NB4 (cell line): ENCODE results near the gene UBE2M.
A peak's percentile ranks its signal among the peaks of the same experiment; 100 is the strongest.

ENCODE experiments used
- DNase-seq: peaks from one replicate; pipeline ENCODE4 v3.0.0; 2010; ENCODE audit warnings: low read depth
- H3K4me3 ChIP-seq: one replicate; pipeline ENCODE4 v1.5.1; 2011; ENCODE audit warnings: mild to moderate bottlenecking, low read depth, low read length, moderate library complexity
- CTCF ChIP-seq: IDR thresholded peaks from one replicate; pipeline ENCODE4 v1.5.1; 2012; ENCODE audit warnings: low read depth, low read length
- MAX ChIP-seq: IDR thresholded peaks from 2 replicates; pipeline ENCODE4 v1.6.1; 2011; ENCODE audit warnings: low read depth, low read length
- MYC ChIP-seq: IDR thresholded peaks from 2 replicates; pipeline ENCODE4 v1.6.1; 2011; ENCODE audit warnings: low read depth, low read length
- POLR2A ChIP-seq: IDR thresholded peaks from 2 replicates; pipeline ENCODE4 v1.6.1; 2011; ENCODE audit warnings: mild to moderate bottlenecking; ENCODE audit not compliant: insufficient read length; ENCODE audit errors: extremely low read depth

Gene UBE2M

GRCh38 chr19:58551577-58552471, 6.6 kb downstream of the UBE2M start:
- DNase-seq, result peak; percentile 20
- no peak overlapping the region for H3K4me3 ChIP-seq
- TF ChIP-seq POLR2A (no peak), MYC (no peak), CTCF (no peak), MAX (no peak)

- TF ChIP-seq MAX, result no peak
- TF ChIP-seq CTCF, result no peak
- no peak for TF ChIP-seq POLR2A
- TF ChIP-seq MYC, result no peak
- DNase-seq, result peak; percentile 3
- no peak overlapping the region for H3K4me3 ChIP-seq
Measured at GRCh38 chr19:58551123-58551497, 7.3 kb downstream of the UBE2M start.

- TF ChIP-seq MYC (no peak), MAX (no peak), CTCF (no peak), POLR2A (no peak)
- H3K4me3 ChIP-seq, result no peak overlapping the region
- DNase-seq, result peak; percentile 12
Measured at GRCh38 chr19:58550362-58551122, 7.9 kb downstream of the UBE2M start.

GRCh38 chr19:58549664-58550361, 8.6 kb downstream of the UBE2M start:
- TF ChIP-seq CTCF, result no peak
- no peak for TF ChIP-seq POLR2A
- TF ChIP-seq MYC, result no peak
- TF ChIP-seq MAX, result no peak
- no peak overlapping the region for H3K4me3 ChIP-seq
- no peak for DNase-seq

GRCh38 chr19:58548859-58549663, 9.3 kb downstream of the UBE2M start:
- H3K4me3 ChIP-seq, result no peak overlapping the region

More at GRCh38 chr19:58548859-58549663, 9.3 kb downstream of the UBE2M start:
- no peak for TF ChIP-seq POLR2A
- TF ChIP-seq MAX, result no peak
- TF ChIP-seq CTCF, result no peak
- TF ChIP-seq MYC, result no peak
- no peak for DNase-seq
